Cardiac fibroblast (primary cell): ENCODE measurements around the gene CDC20B.

ENCODE experiments used
- DNase-seq, 2 donors: peaks; one replicate each; pipeline versions ENCODE4 v3.0.0 to v3.0.0-alpha.2; 2010; ENCODE audit warnings: low read depth in 2 of 2
- H3K4me3 ChIP-seq, 2 donors: replicated peaks in 1 of 2; 1 replicate in 1 of 2; 2 replicates in 1 of 2; pipeline ENCODE4 v1.5.1; 2011; ENCODE audit warnings: low read depth in 2 of 2, low read length in 2 of 2, mild to moderate bottlenecking in 2 of 2, moderate library complexity in 1 of 2
- CTCF ChIP-seq: IDR thresholded peaks from one replicate; pipeline ENCODE4 v1.5.1; 2011; ENCODE audit warnings: low read depth, mild to moderate bottlenecking, low read length, inconsistent platforms

Gene CDC20B

GRCh38 chr5:55177078-55177477 lies 4.1 kb upstream of the CDC20B start:
- no peak for DNase-seq
- no peak for TF ChIP-seq CTCF
- no peak overlapping the region for H3K4me3 ChIP-seq

GRCh38 chr5:55176176-55176818 lies 3.3 kb upstream of the CDC20B start:
- H3K4me3 ChIP-seq, result peak overlapping the region; percentile 21 to 25
- no peak for DNase-seq
- TF ChIP-seq CTCF, result peak; percentile 5

GRCh38 chr5:55175781-55176175 lies 2.8 kb upstream of the CDC20B start:
- no peak for DNase-seq
- H3K4me3 ChIP-seq, result no peak overlapping the region
- no peak for TF ChIP-seq CTCF

GRCh38 chr5:55173687-55174230 lies 782 bp upstream of the CDC20B start:
- TF ChIP-seq CTCF, result no peak
- peak overlapping the region; percentile 37 to 55 for H3K4me3 ChIP-seq
- no peak for DNase-seq

GRCh38 chr5:55172051-55172899 lies 702 bp downstream of the CDC20B start:
- H3K4me3 ChIP-seq, result peak overlapping the region; percentile 52 to 59
- DNase-seq, result peak; percentile 87 to 88
- TF ChIP-seq CTCF, result peak; percentile 79

- H3K4me3 ChIP-seq, result no peak overlapping the region
- no peak for DNase-seq
- no peak for TF ChIP-seq CTCF
Measured at GRCh38 chr5:55171471-55171870, 1.5 kb downstream of the CDC20B start.
